Small intestine (tissue), 7 donors: Measurements from ENCODE around the gene SLC23A2. TPM values are rescaled to one million over a fixed set of nuclear protein-coding genes. Genes with fewer than 3 reads are reported as not detected.
"Not testable (repeated sequence)": the region's sequence is repeated elsewhere in the genome, so short reads cannot be mapped to it uniquely, and the experiment has no call there.

ENCODE experiments used
- DNase-seq, 2 donors: peaks; one replicate each; pipeline versions ENCODE4 v3.0.0 to v3.0.0-alpha.2; 2013
- FAIRE-seq: peaks from 2 replicates; lab custom pipeline; 2012; peaks lifted over from hg19 to GRCh38; lab: Jason Lieb, UNC
- H3K27ac ChIP-seq, 3 donors: one replicate each; pipeline ENCODE4 v1.5.1; 2013; ENCODE audit warnings: low read length in 2 of 3, mild to moderate bottlenecking in 2 of 3, control low read depth in 1 of 3, inconsistent platforms in 1 of 3, low read depth in 1 of 3, moderate library complexity in 1 of 3
- H3K27me3 ChIP-seq, 3 donors: one replicate each; pipeline ENCODE4 v1.6.1; 2013; ENCODE audit warnings: low read length in 3 of 3, inconsistent platforms in 1 of 3; ENCODE audit not compliant: control insufficient read depth in 3 of 3, insufficient read depth in 3 of 3
- H3K36me3 ChIP-seq, 3 donors: one replicate each; pipeline ENCODE4 v1.6.1; 2013; ENCODE audit warnings: low read length in 3 of 3, inconsistent platforms in 1 of 3, low read depth in 1 of 3, mild to moderate bottlenecking in 1 of 3, moderate library complexity in 1 of 3; ENCODE audit not compliant: control insufficient read depth in 3 of 3, insufficient read depth in 2 of 3
- H3K4me1 ChIP-seq, 3 donors: one replicate each; pipeline ENCODE4 v1.6.1; 2013; ENCODE audit warnings: low read length in 2 of 3, inconsistent platforms in 1 of 3, low read depth in 1 of 3, mild to moderate bottlenecking in 1 of 3, moderate library complexity in 1 of 3; ENCODE audit not compliant: control insufficient read depth in 3 of 3, insufficient read depth in 2 of 3
- H3K4me3 ChIP-seq, 3 donors: one replicate each; pipeline ENCODE4 v1.5.1; 2013; ENCODE audit warnings: low read length in 3 of 3, control low read depth in 1 of 3, inconsistent platforms in 1 of 3, low read depth in 1 of 3, mild to moderate bottlenecking in 1 of 3, moderate library complexity in 1 of 3
- H3K9me3 ChIP-seq, 2 donors: one replicate each; pipeline ENCODE4 v1.6.1; 2013; ENCODE audit warnings: low read depth in 1 of 2, low read length in 1 of 2; ENCODE audit not compliant: control insufficient read depth in 2 of 2, insufficient read depth in 1 of 2
- WGBS, 3 donors: extraction: QIAGEN DNeasy Blood & Tissue Kit; methylation state at CpG; one replicate each; pipeline ENCODE4 v1.1.7; 2013; 5-methylcytosine and 5-hydroxymethylcytosine counted together
- polyA plus RNA-seq, 4 donors: library from polyadenylated mRNA; stranded (reverse) in 3 of 4; unstranded in 1 of 4; fragments of 200-250 nt in 3 of 4; fragments of 120-200 nt in 1 of 4; gene quantifications; one replicate each; pipeline versions ENCODE4 v1.2.1 to v1.2.3, GENCODE V29; 2013
- donor health status: healthy with polysubstance abuse.
- donor health status: control.
- donor health status: control.
- donor health status: Bipolar disorder and iron deficiency.
- donor health status: healthy.

Gene SLC23A2
- polyA plus RNA-seq, 4 donors, result 1.4 to 8.2 (median 4.3) TPM

DNA sequence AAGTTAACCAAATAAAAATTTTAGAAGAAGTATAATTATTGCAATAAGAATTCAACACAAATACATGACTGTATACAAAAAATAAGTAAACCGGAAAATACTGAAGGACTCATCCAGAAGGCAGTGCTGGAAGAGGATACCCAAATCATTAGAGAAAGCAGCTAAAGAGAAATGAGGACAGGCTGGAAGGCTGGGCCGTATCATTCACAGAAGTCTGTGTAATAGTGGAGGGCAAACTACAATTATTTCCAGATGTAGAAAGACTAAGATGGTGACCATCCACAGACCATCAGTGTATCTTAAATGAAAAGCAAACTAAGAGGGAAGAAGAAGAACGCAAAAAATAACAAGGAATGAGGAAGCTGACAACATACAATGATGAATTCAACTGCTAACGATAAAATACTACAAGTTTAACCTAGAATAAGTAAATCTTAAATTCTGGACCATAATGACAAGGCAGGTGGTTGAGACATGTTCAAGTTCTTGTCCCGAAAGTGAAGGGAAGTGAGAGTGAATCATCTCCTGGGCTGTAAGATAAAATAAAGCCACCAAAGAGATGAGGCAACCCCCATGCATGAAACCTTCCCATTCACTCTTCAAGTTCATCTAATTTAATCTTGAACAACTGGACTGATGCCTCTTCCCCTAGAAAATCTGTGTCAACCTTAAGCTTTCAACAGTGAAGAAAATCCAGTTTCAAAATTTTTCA is 71.5 kb downstream of the SLC23A2 start:
- DNase-seq (no peak), FAIRE-seq (no peak)
- H3K36me3 ChIP-seq, result peaks cover 0 to 13% (median 5%) of the 10 kb centered on the region in 3 donors
- H3K4me3 ChIP-seq, result no peak overlapping the region
- 88 to 95% (median 91%) methylated on average over 5 of the region's 5 CpGs for WGBS, 3 donors
- H3K27ac ChIP-seq, result no peak overlapping the region
- no peaks in the 10 kb centered on the region for H3K4me1 ChIP-seq
- no peaks in the 10 kb centered on the region for H3K27me3 ChIP-seq
- no peaks in the 10 kb centered on the region for H3K9me3 ChIP-seq

DNA sequence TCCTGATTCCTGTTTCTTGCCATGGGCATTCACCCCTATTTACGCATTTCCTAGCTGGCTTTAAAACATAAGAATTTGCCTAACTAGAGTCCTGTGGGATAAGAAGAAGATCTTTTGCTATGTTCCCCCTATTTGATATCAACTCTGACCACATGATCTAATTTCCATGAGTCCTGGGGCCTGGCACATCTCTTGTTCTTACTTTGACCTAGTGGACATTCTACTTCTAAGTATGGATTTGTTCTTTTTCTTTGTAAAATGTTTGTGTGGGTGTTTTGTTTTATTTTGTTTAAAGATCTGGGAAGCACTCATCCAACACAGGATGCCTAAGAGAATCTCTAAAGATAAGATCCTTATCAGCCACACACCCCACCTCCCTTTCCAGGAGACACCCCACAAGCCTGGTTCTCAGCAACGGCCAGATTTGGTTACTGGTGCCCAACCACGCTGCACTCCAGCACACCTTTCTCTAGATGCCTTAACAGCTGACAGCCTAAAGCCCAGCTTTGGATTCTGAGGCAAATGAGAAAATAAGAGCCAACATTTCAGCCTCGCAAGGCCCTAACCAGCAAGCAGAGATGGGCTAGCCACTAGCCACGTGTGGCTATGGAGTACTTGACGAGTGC is 74.7 kb downstream of the SLC23A2 start:
- FAIRE-seq, result no peak
- no peak overlapping the region for H3K4me3 ChIP-seq
- H3K9me3 ChIP-seq, result no peaks in the 10 kb centered on the region
- DNase-seq, result no peak
- no peaks in the 10 kb centered on the region for H3K4me1 ChIP-seq
- H3K36me3 ChIP-seq, result peaks cover 0 to 11% (median 5%) of the 10 kb centered on the region in 3 donors
- peak overlapping the region in 1 of 3 donors; percentile 66 for H3K27ac ChIP-seq
- H3K27me3 ChIP-seq, result no peaks in the 10 kb centered on the region
- 84 to 95% (median 92%) methylated on average over 6 of the region's 6 CpGs for WGBS, 3 donors

DNA sequence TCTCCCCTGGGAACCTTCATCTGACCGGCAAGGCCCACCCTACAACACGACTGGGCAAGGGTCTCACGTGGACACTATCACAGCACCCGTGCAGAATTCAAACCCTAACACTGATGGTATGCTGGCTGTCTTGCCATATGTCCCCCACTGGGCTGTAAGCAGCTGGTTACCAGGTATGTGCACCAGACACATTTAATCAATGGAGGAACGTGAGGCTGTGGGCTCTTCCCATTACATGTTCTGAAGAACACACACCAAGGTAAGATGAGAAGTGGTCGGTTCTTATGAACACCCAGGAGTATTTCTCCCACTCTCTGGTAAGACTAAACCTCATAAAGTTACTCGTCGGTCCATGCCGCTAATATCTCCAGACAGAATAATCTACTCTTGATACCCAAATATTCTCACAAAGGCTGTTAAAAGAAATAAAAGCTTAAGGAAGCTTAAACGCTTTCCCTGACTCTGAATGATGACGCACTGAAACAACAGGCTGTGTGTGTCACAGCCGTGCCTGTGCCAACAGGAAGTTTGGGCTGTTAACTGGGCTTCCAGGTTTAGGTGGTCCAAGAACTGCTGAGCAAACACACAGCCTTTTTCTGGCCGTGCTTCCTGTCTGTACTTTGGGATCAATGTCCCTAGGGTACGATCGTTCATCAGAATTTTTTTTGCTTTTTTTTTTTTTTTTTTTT is 75.3 kb downstream of the SLC23A2 start:
- Histone ChIP-seq H3K27ac (peak overlapping the region in 2 of 3 donors; percentile 18 to 73), H3K36me3 (peaks cover 0 to 6% (median 2%) of the 10 kb centered on the region in 3 donors), H3K27me3 (no peaks in the 10 kb centered on the region), H3K4me3 (no peak overlapping the region), H3K4me1 (no peaks in the 10 kb centered on the region), H3K9me3 (no peaks in the 10 kb centered on the region)
- WGBS, 3 donors, result 33 to 57% (median 44%) methylated on average over 15 of the region's 15 CpGs
- DNase-seq, result peak in 1 of 2 donors; percentile 48
- no peak for FAIRE-seq

DNA sequence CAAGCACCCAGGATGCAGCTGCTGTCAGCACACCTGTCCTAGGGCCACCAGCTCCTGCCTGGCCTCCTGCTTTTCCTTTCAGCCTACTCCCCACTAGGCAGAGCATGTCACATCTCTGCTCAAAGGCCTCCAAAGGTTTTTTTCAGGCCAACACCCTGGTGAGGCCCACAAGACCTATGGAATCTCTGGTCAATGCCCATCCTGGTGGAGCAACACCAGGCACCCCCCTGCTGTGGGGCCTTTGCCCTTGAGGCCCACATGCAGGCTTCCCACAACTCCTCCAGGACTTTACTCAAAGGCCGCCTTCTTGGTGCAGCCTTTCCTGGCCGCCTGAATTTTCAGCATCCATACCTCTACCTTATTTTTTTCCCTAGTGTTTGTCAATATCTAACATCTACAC is 76.9 kb downstream of the SLC23A2 start:
- peak overlapping the region in 1 of 3 donors; percentile 42 for H3K27ac ChIP-seq
- no peak overlapping the region for H3K4me3 ChIP-seq
- no peak for FAIRE-seq
- H3K27me3 ChIP-seq, result no peaks in the 10 kb centered on the region
- DNase-seq, result peak in 1 of 2 donors; percentile 54
- 97 to 99% (median 98%) methylated on average over 2 of the region's 2 CpGs for WGBS, 3 donors
- H3K36me3 ChIP-seq, result peaks cover 0 to 6% (median 0%) of the 10 kb centered on the region in 3 donors
- H3K4me1 ChIP-seq, result no peaks in the 10 kb centered on the region
- no peaks in the 10 kb centered on the region for H3K9me3 ChIP-seq

DNA sequence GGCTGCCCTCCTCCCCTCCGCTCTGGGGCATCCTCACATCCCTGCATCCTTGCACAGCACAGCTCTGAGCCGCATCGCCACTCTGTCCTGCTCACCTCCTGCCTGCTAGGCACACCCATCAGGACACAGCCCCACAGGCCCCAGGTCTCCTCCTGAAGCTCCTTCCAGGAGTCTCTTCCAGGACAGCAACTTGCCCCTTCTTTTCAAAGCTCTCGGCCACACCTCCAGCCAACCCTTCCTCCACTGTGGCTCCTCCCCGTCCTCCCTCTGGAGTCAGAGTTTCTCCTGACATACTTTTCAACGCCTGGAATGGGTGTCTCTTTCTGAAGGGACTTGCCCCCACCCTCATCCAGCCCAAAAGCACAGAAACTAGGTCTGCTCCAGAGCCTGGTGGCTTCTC is 77.3 kb downstream of the SLC23A2 start:
- Histone ChIP-seq H3K4me3 (no peak overlapping the region), H3K27ac (peak overlapping the region in 1 of 3 donors; percentile 42), H3K4me1 (no peaks in the 10 kb centered on the region), H3K36me3 (peaks cover 0 to 8% (median 0%) of the 10 kb centered on the region in 3 donors), H3K27me3 (no peaks in the 10 kb centered on the region), H3K9me3 (no peaks in the 10 kb centered on the region)
- no peak for DNase-seq
- WGBS, 3 donors, result 91 to 99% (median 94%) methylated on average over 6 of the region's 6 CpGs
- FAIRE-seq, result no peak

DNA sequence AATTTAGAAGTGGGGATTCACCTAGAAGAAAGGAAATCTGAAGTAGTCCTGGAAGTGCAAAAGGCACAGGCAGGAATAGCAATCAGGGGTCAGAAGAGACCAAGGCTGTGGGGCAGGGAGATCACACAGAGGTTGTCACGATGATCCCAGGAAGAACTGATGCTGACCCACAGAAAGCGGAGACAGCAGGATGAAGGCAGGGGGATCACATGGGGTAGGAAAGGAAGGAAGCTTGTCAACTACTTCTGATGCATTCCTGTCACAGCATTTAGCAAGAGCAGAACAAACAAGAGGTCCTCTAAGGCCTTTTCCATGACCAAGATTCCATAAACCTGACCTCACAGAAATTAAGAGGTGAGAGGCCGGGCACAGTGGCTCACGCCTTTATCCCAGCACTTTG is 79.1 kb downstream of the SLC23A2 start:
- H3K27ac ChIP-seq, result no peak overlapping the region
- no peak for FAIRE-seq

DNA sequence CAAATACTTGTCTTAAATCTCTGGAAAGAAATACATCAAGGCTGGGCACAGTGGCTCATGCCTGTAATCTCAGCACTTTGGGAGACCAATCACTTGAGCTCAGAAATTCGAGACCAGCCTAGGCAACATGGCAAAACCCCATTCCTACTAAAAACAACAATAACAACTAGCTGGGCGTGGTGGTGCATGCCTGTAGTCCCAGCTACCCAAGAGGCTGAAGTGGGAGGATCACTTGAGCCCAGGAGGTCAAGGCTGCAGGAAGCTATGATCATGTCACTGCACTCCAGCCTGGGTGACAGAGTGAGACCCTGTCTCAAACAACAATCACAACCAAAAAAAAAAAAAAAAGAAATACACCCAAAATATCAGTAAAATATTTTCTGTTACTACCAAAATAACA is 80.0 kb downstream of the SLC23A2 start:
- not testable (repeated sequence) for H3K4me1 ChIP-seq, H3K36me3 ChIP-seq, FAIRE-seq, H3K27ac ChIP-seq, H3K4me3 ChIP-seq, H3K27me3 ChIP-seq, H3K9me3 ChIP-seq, DNase-seq
- WGBS, 3 donors, result 72 to 88% (median 75%) methylated on average over 2 of the region's 2 CpGs

More for the DNA sequence above, 79.1 kb downstream of the SLC23A2 start:
- peaks cover 0 to 7% (median 0%) of the 10 kb centered on the region in 3 donors for H3K36me3 ChIP-seq
- no peaks in the 10 kb centered on the region for H3K27me3 ChIP-seq
- no peak overlapping the region for H3K4me3 ChIP-seq
- no peaks in the 10 kb centered on the region for H3K9me3 ChIP-seq
- no peaks in the 10 kb centered on the region for H3K4me1 ChIP-seq
- WGBS, 3 donors, result 91 to 96% (median 93%) methylated on average over 4 of the region's 4 CpGs
- DNase-seq, result no peak

DNA sequence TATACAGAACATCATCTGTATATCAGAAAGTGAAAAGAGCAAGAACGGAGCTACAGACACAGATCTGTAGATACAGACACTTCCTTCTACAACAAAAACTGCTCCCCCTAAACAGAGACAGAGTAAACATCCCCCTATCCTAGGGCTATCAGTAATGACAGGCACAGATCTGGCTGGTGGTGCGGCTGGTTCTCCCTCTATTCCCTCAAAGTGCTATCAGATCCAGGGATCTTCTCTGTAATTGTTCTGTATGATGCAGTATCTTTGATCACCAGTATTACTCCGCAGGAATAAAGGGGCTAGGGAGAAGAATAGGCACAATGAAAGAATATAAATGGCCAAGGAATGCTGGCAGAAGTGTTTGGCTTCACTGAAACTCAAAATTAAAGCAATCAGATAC is 80.7 kb downstream of the SLC23A2 start:
- no peak overlapping the region for H3K4me3 ChIP-seq
- no peaks in the 10 kb centered on the region for H3K9me3 ChIP-seq
- FAIRE-seq, result no peak
- H3K36me3 ChIP-seq, result peaks cover 0 to 6% (median 0%) of the 10 kb centered on the region in 3 donors
- no peaks in the 10 kb centered on the region for H3K4me1 ChIP-seq
- H3K27me3 ChIP-seq, result no peaks in the 10 kb centered on the region
- DNase-seq, result no peak
- no peak overlapping the region for H3K27ac ChIP-seq
- 80 to 90% (median 82%) methylated on average over 3 of the region's 3 CpGs for WGBS, 3 donors
